Keratinocyte (primary cell): ENCODE measurements around the gene RPN1. TPM values are rescaled to one million over a fixed set of nuclear protein-coding genes. Genes with fewer than 3 reads are reported as not detected.

Experiments
- DNase-seq: peaks from one replicate; pipeline ENCODE4 v3.0.0-alpha.2; 2011; ENCODE audit warnings: low read depth, missing footprints, low spot score
- FAIRE-seq: peaks from 2 replicates; lab custom pipeline; 2011; peaks lifted over from hg19 to GRCh38; lab: Jason Lieb, UNC
- H2AFZ ChIP-seq: 2 replicates; pipeline ENCODE4 v1.6.0; 2012; ENCODE audit warnings: low read length, control low read depth, inconsistent platforms; ENCODE audit not compliant: control insufficient read depth
- H3K27ac ChIP-seq: 2 replicates; pipeline ENCODE4 v1.5.1; 2011; ENCODE audit warnings: low read length; ENCODE audit not compliant: control insufficient read depth, insufficient read depth
- H3K27me3 ChIP-seq: 3 replicates; pipeline ENCODE4 v1.6.0; 2011; ENCODE audit warnings: low read length; ENCODE audit not compliant: control insufficient read depth, insufficient read depth; ENCODE audit errors: extremely low read depth
- H3K36me3 ChIP-seq, 2 experiments: 2 replicates in 1 of 2; 3 replicates in 1 of 2; pipeline ENCODE4 v1.5.1; 2011; ENCODE audit warnings: low read length in 2 of 2, mild to moderate bottlenecking in 1 of 2; ENCODE audit not compliant: control insufficient read depth in 2 of 2, insufficient read depth in 2 of 2; ENCODE audit errors: extremely low read depth in 1 of 2
- H3K4me1 ChIP-seq: 3 replicates; pipeline ENCODE4 v1.5.1; 2011; ENCODE audit warnings: low read length; ENCODE audit not compliant: control insufficient read depth, insufficient read depth; ENCODE audit errors: extremely low read depth
- H3K4me2 ChIP-seq: 3 replicates; pipeline ENCODE4 v1.6.0; 2011; ENCODE audit warnings: low read depth, low read length; ENCODE audit not compliant: control insufficient read depth, insufficient read depth; ENCODE audit errors: extremely low read depth
- H3K4me3 ChIP-seq, 3 experiments: fragments of 200-600 bp in 1 of 3; sonication (generic) in 1 of 3; 2 replicates in 2 of 3; 3 replicates in 1 of 3; pipeline ENCODE4 v1.5.1; 2011 to 2016; ENCODE audit warnings: low read length in 3 of 3, mild to moderate bottlenecking in 3 of 3, control low read depth in 2 of 3, inconsistent platforms in 1 of 3, low read depth in 1 of 3, mixed read lengths in 1 of 3, mixed run types in 1 of 3, moderate library complexity in 1 of 3; ENCODE audit not compliant: control insufficient read depth in 2 of 3, insufficient read depth in 2 of 3; ENCODE audit errors: extremely low read depth in 1 of 3
- H3K79me2 ChIP-seq: 2 replicates; pipeline ENCODE4 v1.6.0; 2012; ENCODE audit warnings: low read length; ENCODE audit not compliant: control insufficient read depth, insufficient read depth
- H3K9ac ChIP-seq: 3 replicates; pipeline ENCODE4 v1.6.0; 2011; ENCODE audit warnings: low read length; ENCODE audit not compliant: control insufficient read depth, insufficient read depth; ENCODE audit errors: extremely low read depth
- H3K9me1 ChIP-seq: 3 replicates; pipeline ENCODE4 v1.6.0; 2011; ENCODE audit warnings: low read length; ENCODE audit not compliant: control insufficient read depth, insufficient read depth; ENCODE audit errors: extremely low read depth
- H3K9me3 ChIP-seq: 2 replicates; pipeline ENCODE4 v1.5.1; 2012; ENCODE audit warnings: low read depth, low read length; ENCODE audit not compliant: control insufficient read depth
- H4K20me1 ChIP-seq: 3 replicates; pipeline ENCODE4 v1.6.0; 2011; ENCODE audit warnings: low read length; ENCODE audit not compliant: control insufficient read depth, insufficient read depth; ENCODE audit errors: extremely low read depth
- CTCF ChIP-seq, 3 experiments: IDR thresholded peaks in 1 of 3; conservative IDR thresholded peaks in 1 of 3; optimal IDR thresholded peaks in 1 of 3; 2 replicates in 2 of 3; 3 replicates in 1 of 3; pipeline versions ENCODE3 to v1.5.1; 2011; ENCODE audit warnings: low read length in 3 of 3, mild to moderate bottlenecking in 3 of 3, moderate library complexity in 2 of 3, control low read depth in 1 of 3, inconsistent platforms in 1 of 3; ENCODE audit not compliant: insufficient read depth in 2 of 3; ENCODE audit errors: extremely low read depth in 1 of 3
- EZH2 ChIP-seq: IDR thresholded peaks from one replicate; pipeline ENCODE4 v1.6.1; 2012; ENCODE audit warnings: inconsistent platforms, mild to moderate bottlenecking, low read length, moderate library complexity
- dilution Hi-C: fragments of 300-500 bp; cut with MboI; formaldehyde crosslinking; loops from one replicate; pipeline ENCODE4 v1.7.0; 2020; ENCODE audit warnings: low sequenced_read_pairs; ENCODE audit not compliant: extremely low pct_ligation_motif_present
- polyA plus RNA-seq, 5 experiments: library from polyadenylated mRNA; depleted of rRNA in 3 of 5; stranded (reverse) in 3 of 5; stranded (forward) in 1 of 5; unstranded in 1 of 5; fragments of >200 nt; gene quantifications; 1 replicate in 1 of 5; 2 replicates in 3 of 5; 3 replicates in 1 of 5; pipeline versions ENCODE4 v1.2.1 to v1.2.3, GENCODE V29; 2011 to 2012; ENCODE audit warnings: missing spikeins in 2 of 5, low read depth in 1 of 5, low replicate concordance in 1 of 5

Gene RPN1
- polyA plus RNA-seq, 1 donor (not counting 4 experiments of a cell fraction or from before 2014, with no cell fraction given), result 350 TPM

- TF ChIP-seq CTCF (optimal IDR thresholded peaks at IDR 0.05 in 1 of 3, IDR thresholded peaks at IDR 0.05 in 1 of 3, conservative IDR thresholded peaks at IDR 0.05 in 1 of 3; ENCODE audit: extremely low read depth in 1 of 3, insufficient read depth in 2 of 3, low read length in 3 of 3) (no peak), EZH2 (no peak)
- no peaks in the 10 kb centered on the region for H3K9me1 ChIP-seq
- H4K20me1 ChIP-seq, result no peaks in the 10 kb centered on the region
- no peak for FAIRE-seq
- no peak overlapping the region for H2AFZ ChIP-seq
- H3K4me2 ChIP-seq, result no peak overlapping the region
- H3K27ac ChIP-seq, result no peak overlapping the region
- H3K9ac ChIP-seq, result no peak overlapping the region
- H3K4me3 ChIP-seq, result no peak overlapping the region
- no peaks in the 10 kb centered on the region for H3K79me2 ChIP-seq
- H3K27me3 ChIP-seq, result no peaks in the 10 kb centered on the region
- no peak for DNase-seq
- no peaks in the 10 kb centered on the region for H3K9me3 ChIP-seq
- dilution Hi-C loops, result no loop called here
- no peaks in the 10 kb centered on the region for H3K36me3 ChIP-seq
- no peaks in the 10 kb centered on the region for H3K4me1 ChIP-seq
Measured at GRCh38 chr3:128597900-128598299, 52.7 kb downstream of the RPN1 start.

DNA sequence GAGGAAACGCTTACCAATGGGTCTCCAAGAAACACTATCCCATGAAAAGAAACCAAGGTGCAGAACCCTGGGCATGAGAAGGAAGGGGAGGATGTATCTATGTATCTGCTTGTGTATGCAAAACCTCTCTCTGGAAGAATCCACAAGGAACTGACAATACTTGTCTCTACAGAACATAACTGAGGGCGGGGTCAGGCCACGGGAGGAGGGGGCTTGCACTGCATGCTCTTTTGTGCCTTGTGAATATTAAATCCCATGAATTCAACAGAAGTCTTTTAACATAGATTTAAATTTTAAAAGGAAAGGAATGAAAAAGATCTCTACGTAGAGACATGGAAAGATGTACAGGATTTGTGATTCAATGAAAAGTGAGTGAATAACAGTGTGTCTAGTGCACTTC, 57.8 kb downstream of the RPN1 start:
- no peak overlapping the region for H3K4me3 ChIP-seq
- no peaks in the 10 kb centered on the region for H3K4me1 ChIP-seq
- H2AFZ ChIP-seq, result no peak overlapping the region
- FAIRE-seq, result no peak
- no peaks in the 10 kb centered on the region for H3K9me3 ChIP-seq
- H3K36me3 ChIP-seq, result no peaks in the 10 kb centered on the region
- no peak overlapping the region for H3K4me2 ChIP-seq
- H3K27me3 ChIP-seq, result no peaks in the 10 kb centered on the region
- H4K20me1 ChIP-seq, result no peaks in the 10 kb centered on the region
- DNase-seq, result no peak
- TF ChIP-seq EZH2 (no peak), CTCF (optimal IDR thresholded peaks at IDR 0.05 in 1 of 3, IDR thresholded peaks at IDR 0.05 in 1 of 3, conservative IDR thresholded peaks at IDR 0.05 in 1 of 3; ENCODE audit: extremely low read depth in 1 of 3, insufficient read depth in 2 of 3, low read length in 3 of 3) (no peak)
- H3K9me1 ChIP-seq, result no peaks in the 10 kb centered on the region
- no peak overlapping the region for H3K27ac ChIP-seq
- no peak overlapping the region for H3K9ac ChIP-seq
- dilution Hi-C loops, result no loop called here
- H3K79me2 ChIP-seq, result no peaks in the 10 kb centered on the region
